Hepatocyte (in vitro differentiated cells): Measurements from ENCODE around the gene TAAR2. TPM values are rescaled to one million over a fixed set of nuclear protein-coding genes. Genes with fewer than 3 reads are reported as not detected.
A peak's percentile ranks its signal among the peaks of the same experiment; 100 is the strongest.

ENCODE experiments used
- DNase-seq: peaks from one replicate; pipeline ENCODE4 v3.0.0-alpha.2; 2016; ENCODE audit warnings: low spot score
- H2AFZ ChIP-seq: fragments of 200-600 bp; sonication (generic); 2 replicates; pipeline ENCODE4 v1.6.0; 2016; ENCODE audit warnings: antibody characterized with exemption, mild to moderate bottlenecking
- H3K27ac ChIP-seq: fragments of 200-600 bp; sonication (generic); 2 replicates; pipeline ENCODE4 v1.5.1; 2016; ENCODE audit warnings: mild to moderate bottlenecking
- H3K27me3 ChIP-seq: fragments of 200-600 bp; sonication (generic); 2 replicates; pipeline ENCODE4 v1.6.1; 2016
- H3K36me3 ChIP-seq: fragments of 200-600 bp; sonication (generic); replicated peaks from 2 replicates; pipeline ENCODE4 v1.5.1; 2016; ENCODE audit warnings: low read depth; ENCODE audit not compliant: insufficient read depth
- H3K4me1 ChIP-seq: fragments of 200-600 bp; sonication (generic); 2 replicates; pipeline ENCODE4 v1.5.1; 2016; ENCODE audit warnings: mild to moderate bottlenecking, moderate library complexity; ENCODE audit not compliant: insufficient read depth
- H3K4me2 ChIP-seq: fragments of 200-600 bp; sonication (generic); 2 replicates; pipeline ENCODE4 v1.6.0; 2016
- H3K4me3 ChIP-seq: fragments of 200-600 bp; sonication (generic); 2 replicates; pipeline ENCODE4 v1.5.1; 2016; ENCODE audit warnings: mild to moderate bottlenecking
- H3K79me2 ChIP-seq: fragments of 200-600 bp; sonication (generic); 2 replicates; pipeline ENCODE4 v1.6.0; 2017; ENCODE audit warnings: mild to moderate bottlenecking
- H3K9me2 ChIP-seq: fragments of 200-600 bp; sonication (generic); replicated peaks from 2 replicates; pipeline ENCODE4 v1.6.0; 2017; ENCODE audit warnings: mild to moderate bottlenecking; ENCODE audit not compliant: insufficient read depth
- H3K9me3 ChIP-seq: fragments of 200-600 bp; sonication (generic); 2 replicates; pipeline ENCODE4 v1.5.1; 2016; ENCODE audit warnings: low read depth, mild to moderate bottlenecking
- H4K20me1 ChIP-seq: fragments of 200-600 bp; sonication (generic); 2 replicates; pipeline ENCODE4 v1.6.0; 2016; ENCODE audit warnings: mild to moderate bottlenecking; ENCODE audit not compliant: insufficient read depth, poor library complexity, severe bottlenecking
- EZH2 ChIP-seq: fragments of 200-600 bp; sonication (generic); IDR thresholded peaks from 2 replicates; pipeline ENCODE4 v1.6.1; 2016; ENCODE audit warnings: antibody characterized with exemption, mild to moderate bottlenecking, borderline replicate concordance
- EZH2phosphoT487 ChIP-seq: fragments of 200-600 bp; sonication (generic); IDR thresholded peaks from one replicate; pipeline ENCODE4 v1.6.1; 2018; ENCODE audit warnings: antibody characterized with exemption, mild to moderate bottlenecking, low read depth, moderate library complexity; ENCODE audit not compliant: unreplicated experiment, severe bottlenecking
- WGBS: methylation state at CpG from one replicate; pipeline ENCODE4 v1.1.6; 2016; ENCODE audit warnings: low lambda C conversion rate; ENCODE audit errors: missing lambda C conversion rate; 5-methylcytosine and 5-hydroxymethylcytosine counted together
- polyA plus RNA-seq: library from polyadenylated mRNA; unstranded; fragments of >200 nt; fragmentation: Nextera tagmentation; extraction: Ambion mirVana; gene quantifications from 2 replicates; pipeline ENCODE4 v1.2.1, GENCODE V29; 2016
- total RNA-seq: library from RNA; depleted of rRNA; stranded (reverse); fragments of >200 nt; gene quantifications from 2 replicates; pipeline ENCODE4 v1.2.3, GENCODE V29; 2014
- TF ChIP-seq, protein P1 (sequence below): fragments of 200-600 bp; sonication (generic); IDR thresholded peaks from 2 replicates; pipeline ENCODE4 v1.5.1; 2016; ENCODE audit warnings: antibody characterized with exemption, mild to moderate bottlenecking; ENCODE audit not compliant: poor library complexity

TAAR2 gene
- total and polyA plus RNA-seq, 2 experiments from 2014 or later = not detected

DNA sequence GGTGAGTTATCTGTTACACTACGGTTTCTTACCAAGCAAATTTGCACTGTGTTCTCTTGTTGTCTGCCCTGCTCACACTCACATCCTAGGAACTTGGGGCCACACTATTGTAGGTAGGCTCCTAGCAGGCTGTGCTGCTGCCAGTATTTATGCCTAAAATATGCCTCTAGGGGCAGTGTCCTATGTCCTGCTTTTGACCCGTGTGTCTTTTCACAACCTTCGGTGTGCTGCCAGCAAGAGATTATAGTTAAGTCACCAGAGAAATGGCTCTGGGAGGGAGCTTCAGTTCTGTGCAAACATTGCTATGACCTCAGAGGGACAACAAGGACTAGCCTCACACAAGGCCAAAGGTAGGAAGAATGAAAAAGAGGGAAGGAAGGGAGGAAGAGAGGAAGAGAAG, 25.6 kb downstream of the TAAR2 start:
- H3K9me3 ChIP-seq = no peaks in the 10 kb centered on the region
- peak; percentile 55 for DNase-seq
- H3K4me3 ChIP-seq = no peak overlapping the region
- TF ChIP-seq, protein P1, sequence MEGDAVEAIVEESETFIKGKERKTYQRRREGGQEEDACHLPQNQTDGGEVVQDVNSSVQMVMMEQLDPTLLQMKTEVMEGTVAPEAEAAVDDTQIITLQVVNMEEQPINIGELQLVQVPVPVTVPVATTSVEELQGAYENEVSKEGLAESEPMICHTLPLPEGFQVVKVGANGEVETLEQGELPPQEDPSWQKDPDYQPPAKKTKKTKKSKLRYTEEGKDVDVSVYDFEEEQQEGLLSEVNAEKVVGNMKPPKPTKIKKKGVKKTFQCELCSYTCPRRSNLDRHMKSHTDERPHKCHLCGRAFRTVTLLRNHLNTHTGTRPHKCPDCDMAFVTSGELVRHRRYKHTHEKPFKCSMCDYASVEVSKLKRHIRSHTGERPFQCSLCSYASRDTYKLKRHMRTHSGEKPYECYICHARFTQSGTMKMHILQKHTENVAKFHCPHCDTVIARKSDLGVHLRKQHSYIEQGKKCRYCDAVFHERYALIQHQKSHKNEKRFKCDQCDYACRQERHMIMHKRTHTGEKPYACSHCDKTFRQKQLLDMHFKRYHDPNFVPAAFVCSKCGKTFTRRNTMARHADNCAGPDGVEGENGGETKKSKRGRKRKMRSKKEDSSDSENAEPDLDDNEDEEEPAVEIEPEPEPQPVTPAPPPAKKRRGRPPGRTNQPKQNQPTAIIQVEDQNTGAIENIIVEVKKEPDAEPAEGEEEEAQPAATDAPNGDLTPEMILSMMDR = peak; percentile 35
- TF ChIP-seq EZH2phosphoT487 = no peak
- H3K4me2 ChIP-seq = no peak overlapping the region
- no peaks in the 10 kb centered on the region for H3K36me3 ChIP-seq
- no peaks in the 10 kb centered on the region for H3K9me2 ChIP-seq
- no peaks in the 10 kb centered on the region for H3K79me2 ChIP-seq
- no peaks in the 10 kb centered on the region for H4K20me1 ChIP-seq
- H3K27me3 ChIP-seq = no peaks in the 10 kb centered on the region
- H3K27ac ChIP-seq = peak overlapping the region; percentile 4
- H2AFZ ChIP-seq = peak overlapping the region; percentile 21
- H3K4me1 ChIP-seq = no peaks in the 10 kb centered on the region
- 36% methylated on average over 3 of the region's 3 CpGs for WGBS

DNA sequence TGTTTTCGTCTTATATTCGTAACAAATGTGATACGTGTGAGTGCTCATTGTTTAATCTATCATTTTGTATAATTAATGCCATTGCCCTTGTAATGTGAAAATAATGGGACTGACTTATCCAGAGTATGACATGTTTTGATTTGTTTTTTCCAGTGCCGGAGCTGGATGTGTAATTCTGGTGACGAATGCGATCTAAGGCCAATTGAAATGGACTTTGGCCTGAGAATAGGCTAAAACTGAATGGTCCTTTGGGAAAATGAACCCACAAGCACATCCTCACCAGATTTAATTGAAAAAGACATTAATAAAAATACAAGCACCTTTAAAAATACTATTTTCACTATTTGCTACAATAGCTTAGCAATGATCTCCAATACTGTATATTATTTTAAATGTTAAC, 27.9 kb downstream of the TAAR2 start:
- Histone ChIP-seq H3K4me1 (no peaks in the 10 kb centered on the region), H3K9me3 (no peaks in the 10 kb centered on the region), H3K9me2 (no peaks in the 10 kb centered on the region), H3K36me3 (no peaks in the 10 kb centered on the region), H3K79me2 (no peaks in the 10 kb centered on the region), H3K27me3 (no peaks in the 10 kb centered on the region), H3K4me3 (no peak overlapping the region), H2AFZ (no peak overlapping the region), H3K27ac (no peak overlapping the region), H3K4me2 (no peak overlapping the region), H4K20me1 (no peaks in the 10 kb centered on the region)
- TF ChIP-seq EZH2 (no peak), EZH2phosphoT487 (no peak)
- TF ChIP-seq, protein P1 = no peak
- DNase-seq = no peak
- WGBS = 86% methylated on average over 6 of the region's 6 CpGs

DNA sequence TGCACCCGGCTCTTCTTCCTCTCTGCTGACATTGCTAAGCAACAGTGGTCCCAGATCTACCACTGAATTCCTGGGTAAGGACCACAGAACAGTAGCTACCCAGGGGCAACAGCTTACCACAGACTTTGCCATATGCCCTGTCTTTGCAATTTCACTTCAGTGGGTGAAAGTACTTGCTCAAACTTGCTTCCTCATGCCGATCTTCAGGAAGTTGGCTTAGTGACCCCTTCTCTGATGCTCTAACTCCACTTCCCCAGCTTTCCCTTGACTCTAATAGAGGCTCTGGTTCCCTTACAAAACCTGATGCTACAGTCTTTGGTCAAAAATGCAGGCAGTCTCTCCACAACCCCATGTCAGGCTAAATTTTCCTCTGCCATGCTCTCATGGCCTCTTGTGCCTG, 31.2 kb downstream of the TAAR2 start:
- Histone ChIP-seq H3K27ac (no peak overlapping the region), H3K79me2 (no peaks in the 10 kb centered on the region), H4K20me1 (no peaks in the 10 kb centered on the region), H2AFZ (no peak overlapping the region), H3K4me1 (no peaks in the 10 kb centered on the region), H3K9me2 (no peaks in the 10 kb centered on the region), H3K36me3 (no peaks in the 10 kb centered on the region), H3K9me3 (no peaks in the 10 kb centered on the region), H3K4me3 (no peak overlapping the region), H3K27me3 (no peaks in the 10 kb centered on the region), H3K4me2 (no peak overlapping the region)
- DNase-seq = no peak
- 97% methylated on average over 2 of the region's 2 CpGs for WGBS
- TF ChIP-seq EZH2 = no peak
- TF ChIP-seq EZH2phosphoT487 = no peak
- TF ChIP-seq, protein P1 = no peak

DNA sequence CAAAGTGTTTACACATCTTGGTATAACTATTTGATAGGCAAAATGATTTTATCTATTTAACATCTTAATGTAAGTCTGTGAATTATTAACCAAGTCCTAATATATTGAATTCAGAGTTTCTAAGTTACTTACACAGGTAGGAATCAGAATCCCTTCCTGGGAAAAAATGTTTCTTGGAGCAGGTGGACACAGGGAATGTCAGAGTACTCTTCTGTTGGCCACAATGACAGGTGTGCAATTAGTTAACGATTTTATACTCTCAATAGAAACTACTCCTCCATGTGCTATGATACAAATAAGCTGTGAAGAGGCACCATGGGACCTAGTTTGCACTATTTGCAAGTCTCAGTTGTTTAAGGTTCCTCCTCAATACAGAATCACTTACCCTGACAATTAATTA, 33.7 kb downstream of the TAAR2 start:
- TF ChIP-seq EZH2 = no peak
- TF ChIP-seq, protein P1 = no peak
- no peak for TF ChIP-seq EZH2phosphoT487
- DNase-seq = no peak
- Histone ChIP-seq H3K9me2 (no peaks in the 10 kb centered on the region), H3K27me3 (no peaks in the 10 kb centered on the region), H2AFZ (no peak overlapping the region), H3K4me2 (no peak overlapping the region), H3K4me1 (no peaks in the 10 kb centered on the region), H3K36me3 (no peaks in the 10 kb centered on the region), H3K27ac (no peak overlapping the region), H3K4me3 (no peak overlapping the region), H3K9me3 (no peaks in the 10 kb centered on the region), H4K20me1 (no peaks in the 10 kb centered on the region), H3K79me2 (no peaks in the 10 kb centered on the region)
- WGBS = 86% methylated on average over 1 of the region's 1 CpG
